ENCODE data around the gene FOXO1. TPM values are rescaled to one million over a fixed set of nuclear protein-coding genes. Genes with fewer than 3 reads are reported as not detected.

Gene FOXO1
- total RNA-seq, 1 experiment from 2014 or later = 12.2 TPM

DNA sequence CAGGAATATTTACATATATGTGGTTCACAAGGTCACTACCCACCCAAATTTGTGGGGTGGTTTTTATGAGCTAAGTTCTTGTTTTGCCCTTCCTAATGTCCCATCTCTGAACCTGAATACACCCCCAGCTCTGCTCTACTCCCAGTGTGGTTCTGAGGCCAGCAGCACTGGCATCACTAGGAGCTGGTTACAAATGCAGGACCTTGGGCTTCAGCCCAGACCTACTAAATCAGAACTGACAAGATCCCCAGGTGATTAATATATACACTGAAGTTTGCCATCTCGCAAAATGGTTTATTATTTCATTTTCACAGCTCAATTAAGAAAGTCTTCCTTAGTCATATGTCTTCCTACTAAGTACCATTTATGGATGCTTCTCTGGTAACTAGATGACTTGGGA is 67.9 kb downstream of the FOXO1 start:
- no peaks in the 10 kb centered on the region for H3K9me3 ChIP-seq (ENCODE audit: control insufficient read depth in 1 of 2, insufficient read depth in 1 of 2, low read depth in 1 of 2, low read length in 2 of 2)
- POLR2A ChIA-PET = no interaction called here
- H3K27me3 ChIP-seq (ENCODE audit: insufficient read depth, low read length) = no peaks in the 10 kb centered on the region
- no peaks in the 10 kb centered on the region for H3K36me3 ChIP-seq (ENCODE audit: control insufficient read depth in 1 of 2, insufficient read depth in 2 of 2, low read length in 2 of 2)
- peaks cover 4% of the 10 kb centered on the region; the same call in 1 of the 2 replicates for H3K79me2 ChIP-seq (ENCODE audit: insufficient read depth, low read length)
- no peak overlapping the region for H3K4me2 ChIP-seq (ENCODE audit: low read length)
- RAD21 ChIA-PET (ENCODE audit: low non-redundant PET in 1 of 2, low total read pairs in 2 of 2, uncharacterized antibody in 2 of 2, unreplicated experiment in 2 of 2) = no interaction called here
- no peak overlapping the region for H3K27ac ChIP-seq (ENCODE audit: low read depth, low read length)
- no TSS peak for BruUV-seq (replicated peaks)
- H4K20me1 ChIP-seq (ENCODE audit: insufficient read depth) = no peaks in the 10 kb centered on the region
- no peaks in the 10 kb centered on the region for H3K9me2 ChIP-seq (ENCODE audit: insufficient read depth)
- intact Hi-C loops (cut with micrococcal nuclease) = no loop called here
- ATAC-seq (no peak), DNase-seq (ENCODE audit: low read depth, low spot score) (no peak)
- H3K4me3 ChIP-seq (replicated peaks in 1 of 2; ENCODE audit: low read depth in 1 of 2, low read length in 2 of 2) = no peak overlapping the region
- H3K4me1 ChIP-seq (ENCODE audit: control insufficient read depth in 1 of 2, insufficient read depth in 2 of 2, low read length in 2 of 2) = peaks cover 2 to 5% of the 10 kb centered on the region in 2 experiments; a peak in 1 of 4 replicates
- no peak for TF ChIP-seq EZH2 (IDR thresholded peaks at IDR 0.05)
- TF ChIP-seq JUND (IDR thresholded peaks at IDR 0.05) = no peak
- no peak for TF ChIP-seq ZFX (IDR thresholded peaks at IDR 0.05)
- TF ChIP-seq YY1 (IDR thresholded peaks at IDR 0.05; ENCODE audit: extremely low read depth, insufficient replicate concordance, low read depth, low read length) = no peak
- TF ChIP-seq, protein P1, sequence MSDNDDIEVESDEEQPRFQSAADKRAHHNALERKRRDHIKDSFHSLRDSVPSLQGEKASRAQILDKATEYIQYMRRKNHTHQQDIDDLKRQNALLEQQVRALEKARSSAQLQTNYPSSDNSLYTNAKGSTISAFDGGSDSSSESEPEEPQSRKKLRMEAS (IDR thresholded peaks at IDR 0.05) = no peak
- no peak for TF ChIP-seq ZNF274 (IDR thresholded peaks at IDR 0.05; ENCODE audit: low read depth, low read length)
- no peak for TF ChIP-seq SIN3A (IDR thresholded peaks at IDR 0.05; ENCODE audit: low read depth)
- TF ChIP-seq, protein P2, sequence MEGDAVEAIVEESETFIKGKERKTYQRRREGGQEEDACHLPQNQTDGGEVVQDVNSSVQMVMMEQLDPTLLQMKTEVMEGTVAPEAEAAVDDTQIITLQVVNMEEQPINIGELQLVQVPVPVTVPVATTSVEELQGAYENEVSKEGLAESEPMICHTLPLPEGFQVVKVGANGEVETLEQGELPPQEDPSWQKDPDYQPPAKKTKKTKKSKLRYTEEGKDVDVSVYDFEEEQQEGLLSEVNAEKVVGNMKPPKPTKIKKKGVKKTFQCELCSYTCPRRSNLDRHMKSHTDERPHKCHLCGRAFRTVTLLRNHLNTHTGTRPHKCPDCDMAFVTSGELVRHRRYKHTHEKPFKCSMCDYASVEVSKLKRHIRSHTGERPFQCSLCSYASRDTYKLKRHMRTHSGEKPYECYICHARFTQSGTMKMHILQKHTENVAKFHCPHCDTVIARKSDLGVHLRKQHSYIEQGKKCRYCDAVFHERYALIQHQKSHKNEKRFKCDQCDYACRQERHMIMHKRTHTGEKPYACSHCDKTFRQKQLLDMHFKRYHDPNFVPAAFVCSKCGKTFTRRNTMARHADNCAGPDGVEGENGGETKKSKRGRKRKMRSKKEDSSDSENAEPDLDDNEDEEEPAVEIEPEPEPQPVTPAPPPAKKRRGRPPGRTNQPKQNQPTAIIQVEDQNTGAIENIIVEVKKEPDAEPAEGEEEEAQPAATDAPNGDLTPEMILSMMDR (IDR thresholded peaks at IDR 0.05 in 2 of 3, conservative IDR thresholded peaks at IDR 0.05 in 1 of 3; ENCODE audit: borderline replicate concordance in 1 of 3, insufficient read depth in 1 of 3, low read depth in 2 of 3, low read length in 2 of 3) = no peak
- no peak overlapping the region for H2AFZ ChIP-seq (ENCODE audit: low read depth, low read length, poor library complexity, severe bottlenecking)
- H3K9ac ChIP-seq (ENCODE audit: low read length) = no peak overlapping the region
- CTCF ChIA-PET = no interaction called here

Measured in HCT116 (cell line).